Ishikawa (cell line): ENCODE data around the gene TMEM91.

Experiments used
- CEBPB ChIP-seq: IDR thresholded peaks from 2 replicates; pipeline ENCODE4 v1.6.1; 2012
- EGR1 ChIP-seq: IDR thresholded peaks from 2 replicates; pipeline ENCODE4 v1.6.1; 2012
- EP300 ChIP-seq: IDR thresholded peaks from 2 replicates; pipeline ENCODE4 v1.6.1; 2012; ENCODE audit warnings: borderline replicate concordance
- MAX ChIP-seq: IDR thresholded peaks from 2 replicates; pipeline ENCODE4 v1.6.1; 2012
- TAF1 ChIP-seq: IDR thresholded peaks from 2 replicates; pipeline ENCODE4 v1.6.1; 2012; ENCODE audit warnings: low read depth, mild to moderate bottlenecking
- TEAD4 ChIP-seq: IDR thresholded peaks from 2 replicates; pipeline ENCODE4 v1.6.1; 2012
- YY1 ChIP-seq: IDR thresholded peaks from 2 replicates; pipeline ENCODE4 v1.6.1; 2012; ENCODE audit warnings: low read depth

GRCh38 chr19:41424335-41425173 lies 48.2 kb downstream of the TMEM91 start:
- no peak for TF ChIP-seq MAX
- no peak for TF ChIP-seq EP300
- no peak for TF ChIP-seq TEAD4
- TF ChIP-seq EGR1, result no peak
- TF ChIP-seq TAF1, result no peak
- TF ChIP-seq YY1, result no peak
- TF ChIP-seq CEBPB, result no peak
